GM18505 (cell line): ENCODE measurements around the gene GAS6.
"Not testable (repeated sequence)": the region's sequence is repeated elsewhere in the genome, so short reads cannot be mapped to it uniquely, and the experiment has no call there.

Source experiments
- ATAC-seq: cut with Tn5 transposase; IDR thresholded peaks from one replicate; pipeline ENCODE4 v1.9.1; 2021; ENCODE audit not compliant: unreplicated experiment
- POLR2A ChIP-seq: IDR thresholded peaks from 4 replicates; pipeline ENCODE4 v1.6.1; 2011; ENCODE audit warnings: borderline replicate concordance; ENCODE audit not compliant: insufficient read depth, insufficient read length; ENCODE audit errors: extremely low read depth

The GAS6 gene

DNA sequence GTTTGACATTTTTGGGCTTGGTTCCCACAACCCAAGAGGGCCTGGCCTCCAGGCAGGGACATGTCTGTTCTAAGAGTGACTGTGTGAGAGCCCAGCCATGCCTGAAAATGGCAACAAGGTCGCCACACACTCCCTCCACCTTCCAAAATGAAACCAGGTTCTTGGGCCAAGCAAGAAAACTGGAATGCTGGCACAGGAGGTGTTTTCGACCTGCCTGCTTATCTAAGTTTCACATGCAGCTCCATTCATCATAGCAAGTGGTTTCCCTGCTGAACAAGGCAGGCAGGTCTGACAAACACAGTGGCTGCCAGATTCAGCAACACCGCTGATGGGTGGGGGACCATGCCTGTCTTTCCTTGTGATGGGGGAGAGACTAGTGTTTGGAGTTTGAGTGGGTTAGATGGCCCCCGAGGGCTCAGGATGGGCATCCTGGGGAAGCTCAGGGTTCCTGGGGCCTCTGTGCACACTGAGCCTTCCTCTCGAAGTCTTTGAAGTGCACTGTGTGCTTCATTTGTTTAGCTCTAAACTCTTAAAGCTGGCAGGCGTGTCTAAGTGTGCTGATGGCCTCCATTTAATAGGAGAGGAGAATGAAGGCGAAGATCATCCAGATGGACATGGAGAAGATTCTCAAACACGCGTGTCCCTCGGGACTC is 17.9 kb upstream of the GAS6 start:
- TF ChIP-seq POLR2A: no peak
- ATAC-seq: no peak

DNA sequence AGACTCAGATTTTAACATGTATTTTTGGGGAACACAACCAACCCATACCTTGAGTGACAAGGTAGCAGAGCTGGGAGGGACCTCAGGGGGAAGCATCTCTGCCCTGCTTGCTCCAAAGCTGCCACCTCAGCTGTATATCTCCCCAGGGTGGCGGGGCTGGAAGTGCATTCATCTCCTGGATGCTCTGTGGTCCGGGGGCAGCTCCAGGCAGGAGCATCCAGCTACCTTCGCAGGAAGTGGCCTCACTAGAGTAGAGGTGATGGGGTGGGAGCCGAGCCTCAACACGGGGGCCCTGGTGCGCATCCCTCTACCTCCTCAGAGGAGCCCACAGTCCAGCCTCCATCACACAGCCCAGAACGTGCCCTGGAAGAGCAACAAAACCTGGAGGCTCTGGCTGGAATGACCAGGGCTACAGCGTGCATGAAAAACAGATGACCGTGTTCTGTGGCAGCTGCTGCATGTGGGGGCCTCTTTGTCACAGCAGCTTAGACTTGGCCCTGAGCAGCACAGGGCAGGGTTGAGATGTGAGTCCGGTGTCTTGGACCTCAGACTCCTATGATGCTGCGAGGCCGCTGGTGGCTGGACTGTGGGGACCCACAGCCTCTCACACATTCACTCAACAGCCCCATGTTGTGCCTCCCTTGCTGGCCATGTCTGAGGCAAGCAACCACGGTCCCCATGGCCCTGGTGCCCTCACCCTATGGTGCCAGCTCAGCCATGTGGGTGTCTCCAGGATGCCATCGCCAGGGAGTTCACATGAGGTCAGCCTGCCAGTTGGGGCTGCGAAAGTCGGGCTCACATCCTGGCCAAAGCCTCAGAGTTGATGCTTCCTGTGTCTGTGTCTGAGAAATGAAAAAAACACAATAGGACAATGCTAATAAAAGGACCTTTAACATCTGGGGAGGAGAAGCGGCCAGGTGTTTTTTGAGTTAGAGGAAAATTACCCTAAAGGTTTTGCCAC is 17.1 kb upstream of the GAS6 start:
- no peak for ATAC-seq
- TF ChIP-seq POLR2A: no peak

DNA sequence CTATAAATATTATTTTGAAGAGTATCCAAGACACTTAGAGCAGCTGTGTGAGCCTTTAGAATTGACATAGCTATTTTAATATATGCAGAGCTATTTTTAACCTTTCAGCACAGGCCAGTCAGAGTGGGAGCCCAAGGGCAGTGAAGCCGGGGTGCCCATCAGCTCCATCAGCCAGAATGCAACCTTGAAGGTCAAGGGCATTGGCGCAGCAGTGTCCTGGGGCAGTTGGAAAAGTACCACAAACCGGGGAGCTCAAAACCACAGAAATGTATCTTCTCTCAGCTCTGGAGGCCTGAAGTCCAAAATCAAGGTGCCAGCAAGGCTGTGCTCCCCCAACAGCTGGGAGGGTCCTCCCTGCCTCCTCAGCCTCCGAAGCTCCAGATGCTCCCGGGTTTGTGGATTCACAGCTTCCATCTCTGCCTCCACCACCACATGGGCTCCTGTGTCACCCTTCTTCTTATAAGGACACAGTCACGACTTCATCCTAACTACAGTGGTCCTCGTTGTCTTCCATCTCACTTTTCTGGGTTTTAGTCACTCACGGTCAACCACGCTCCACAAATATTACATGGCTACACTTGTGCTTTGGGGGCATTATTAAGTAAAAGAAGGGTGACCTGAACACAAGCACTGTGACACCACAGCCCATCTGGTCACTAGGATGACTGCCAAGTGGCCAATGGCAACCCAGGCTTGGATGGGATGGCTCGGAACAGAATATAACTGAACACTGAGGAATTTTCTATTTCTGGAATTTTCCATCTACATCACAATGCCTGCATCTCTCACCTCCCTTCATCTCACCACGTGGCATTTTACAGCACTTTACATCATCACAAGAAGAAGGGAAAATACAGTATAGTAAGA is 15.9 kb upstream of the GAS6 start:
- no peak for ATAC-seq
- no peak for TF ChIP-seq POLR2A

DNA sequence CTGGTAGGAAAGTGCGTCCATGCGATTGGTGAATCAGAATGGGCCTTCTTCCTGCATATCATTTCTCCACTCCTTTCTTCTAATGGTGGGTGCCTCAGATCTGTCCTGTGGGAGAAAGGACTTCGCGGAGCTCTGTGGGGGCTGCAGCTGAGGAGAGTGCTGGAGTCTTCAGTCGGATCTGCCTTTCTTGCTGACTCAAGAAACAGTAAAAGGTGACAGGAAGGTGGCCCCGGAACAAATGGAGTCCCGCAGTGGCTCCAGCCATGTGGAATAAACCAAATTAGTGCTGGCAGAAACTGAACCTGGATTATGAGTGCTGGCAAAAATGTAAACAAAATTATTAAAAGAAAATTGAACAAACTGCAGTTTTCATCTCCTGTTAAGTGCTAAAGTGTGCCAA is 15.1 kb upstream of the GAS6 start:
- no peak for TF ChIP-seq POLR2A
- no peak for ATAC-seq

DNA sequence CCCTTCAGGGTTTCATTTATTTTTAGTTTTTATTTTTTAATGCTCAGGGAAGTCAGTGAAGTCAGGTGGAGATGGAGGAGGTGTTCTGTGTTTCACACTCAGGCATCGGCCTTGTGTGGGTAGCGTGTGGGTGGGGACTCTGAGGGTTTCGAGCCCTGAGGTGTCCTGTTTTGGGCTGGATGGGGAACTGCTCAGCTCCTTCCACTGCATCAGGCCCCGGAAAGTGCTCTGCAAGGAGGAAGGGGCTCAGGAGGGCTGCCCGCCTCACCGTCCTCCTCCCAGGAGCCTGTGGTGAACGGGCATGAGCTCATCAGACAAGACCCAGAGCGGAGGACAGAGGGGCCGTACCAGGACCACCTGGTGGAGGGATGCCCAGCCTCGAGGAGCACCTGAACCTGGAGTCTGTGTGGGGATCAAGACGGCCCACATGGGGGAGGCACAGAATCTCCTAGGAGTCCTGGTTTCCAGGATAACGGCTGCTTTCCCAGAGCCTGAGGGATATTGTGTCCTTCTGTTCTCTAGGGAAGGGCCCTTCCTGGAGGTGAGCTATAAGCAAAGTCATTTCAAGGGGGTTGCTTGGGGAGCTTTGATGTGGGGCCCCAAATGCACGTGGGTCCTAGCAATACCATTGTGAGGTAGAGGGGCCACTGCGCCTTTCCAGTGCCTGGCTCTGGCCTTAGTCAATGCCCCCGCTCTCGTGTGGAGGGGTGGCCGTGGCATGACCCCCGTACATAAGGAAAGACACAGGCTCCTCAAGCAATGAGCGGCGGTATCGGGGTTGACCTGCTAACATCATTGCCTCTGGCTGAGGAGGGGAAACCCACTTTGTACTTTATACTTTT is 13.5 kb upstream of the GAS6 start:
- TF ChIP-seq POLR2A: no peak
- no peak for ATAC-seq

DNA sequence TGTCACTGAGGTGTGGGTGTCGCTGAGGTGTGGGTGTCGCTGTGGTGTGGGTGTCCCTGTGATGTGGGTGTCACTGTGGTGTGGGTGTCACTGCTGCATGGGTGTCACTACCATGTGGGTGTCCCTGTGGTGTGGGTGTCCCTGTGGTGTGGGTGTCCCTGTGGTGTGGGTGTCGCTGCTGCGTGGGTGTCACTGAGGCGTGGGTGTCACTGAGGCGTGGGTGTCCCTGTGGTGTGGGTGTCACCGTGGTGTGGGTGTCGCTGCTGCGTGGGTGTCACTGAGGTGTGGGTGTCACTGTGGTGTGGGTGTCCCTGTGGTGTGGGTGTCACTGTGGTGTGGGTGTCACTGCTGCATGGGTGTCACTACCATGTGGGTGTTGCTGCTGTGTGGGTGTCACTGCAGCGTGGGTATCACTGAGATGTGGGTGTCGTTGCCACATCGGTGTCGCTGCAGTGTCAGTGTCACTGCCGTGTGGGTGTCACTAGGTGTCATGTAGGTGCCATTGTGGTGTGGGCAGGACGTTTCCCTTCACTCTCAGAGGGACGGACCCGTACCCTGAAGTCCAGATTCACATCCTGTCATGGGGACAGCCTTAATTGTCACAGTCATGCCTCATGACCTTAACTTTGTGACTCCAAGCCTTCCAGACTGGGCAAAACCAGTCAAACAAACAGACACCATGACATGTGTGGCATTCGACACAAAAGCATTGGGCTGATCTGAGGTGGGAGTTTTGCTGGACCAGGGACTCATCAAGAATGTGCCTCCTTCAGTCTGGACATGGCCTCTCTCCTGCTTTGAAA is 12.7 kb upstream of the GAS6 start:
- no peak for TF ChIP-seq POLR2A
- no peak for ATAC-seq

DNA sequence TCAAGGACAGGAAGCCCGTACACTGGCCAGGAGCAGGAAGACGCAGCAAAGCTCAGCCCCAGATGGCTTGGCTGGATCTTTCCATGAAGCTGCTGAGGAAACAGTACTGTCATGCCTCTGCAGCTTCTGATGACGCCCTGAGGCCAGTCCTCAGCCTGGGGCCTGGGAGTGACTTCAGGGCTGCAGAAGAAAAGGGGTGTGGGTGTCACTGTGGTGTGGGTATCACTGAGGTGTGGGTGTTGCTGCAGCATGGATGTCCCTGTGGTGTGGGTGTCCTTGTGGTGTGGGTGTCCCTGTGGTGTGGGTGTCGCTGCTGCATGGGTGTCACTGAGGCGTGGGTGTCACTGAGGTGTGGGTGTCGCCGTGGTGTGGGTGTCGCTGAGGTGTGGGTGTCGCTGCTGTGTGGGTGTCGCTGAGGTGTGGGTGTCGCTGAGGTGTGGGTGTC is 12.0 kb upstream of the GAS6 start:
- TF ChIP-seq POLR2A: no peak
- no peak for ATAC-seq

DNA sequence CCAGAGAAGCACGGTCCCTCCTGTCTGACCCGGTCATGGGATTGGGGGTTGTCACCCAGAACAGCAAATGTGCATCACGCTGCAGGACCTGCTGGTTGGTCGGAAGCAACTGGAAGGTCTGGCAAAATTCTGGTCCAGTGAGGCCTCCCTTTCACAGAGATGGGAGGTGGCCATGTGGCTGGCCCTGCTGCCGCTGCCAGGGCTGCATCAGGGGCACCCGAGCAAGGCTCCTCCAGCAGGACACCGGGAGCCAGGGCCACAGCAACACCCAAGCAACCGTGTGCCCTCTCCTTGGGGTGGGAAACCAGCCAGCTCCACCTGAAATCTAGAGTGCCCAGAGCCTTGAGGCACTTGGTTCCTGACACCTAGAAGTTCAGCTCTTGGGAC is 11.5 kb upstream of the GAS6 start:
- TF ChIP-seq POLR2A: no peak
- no peak for ATAC-seq

DNA sequence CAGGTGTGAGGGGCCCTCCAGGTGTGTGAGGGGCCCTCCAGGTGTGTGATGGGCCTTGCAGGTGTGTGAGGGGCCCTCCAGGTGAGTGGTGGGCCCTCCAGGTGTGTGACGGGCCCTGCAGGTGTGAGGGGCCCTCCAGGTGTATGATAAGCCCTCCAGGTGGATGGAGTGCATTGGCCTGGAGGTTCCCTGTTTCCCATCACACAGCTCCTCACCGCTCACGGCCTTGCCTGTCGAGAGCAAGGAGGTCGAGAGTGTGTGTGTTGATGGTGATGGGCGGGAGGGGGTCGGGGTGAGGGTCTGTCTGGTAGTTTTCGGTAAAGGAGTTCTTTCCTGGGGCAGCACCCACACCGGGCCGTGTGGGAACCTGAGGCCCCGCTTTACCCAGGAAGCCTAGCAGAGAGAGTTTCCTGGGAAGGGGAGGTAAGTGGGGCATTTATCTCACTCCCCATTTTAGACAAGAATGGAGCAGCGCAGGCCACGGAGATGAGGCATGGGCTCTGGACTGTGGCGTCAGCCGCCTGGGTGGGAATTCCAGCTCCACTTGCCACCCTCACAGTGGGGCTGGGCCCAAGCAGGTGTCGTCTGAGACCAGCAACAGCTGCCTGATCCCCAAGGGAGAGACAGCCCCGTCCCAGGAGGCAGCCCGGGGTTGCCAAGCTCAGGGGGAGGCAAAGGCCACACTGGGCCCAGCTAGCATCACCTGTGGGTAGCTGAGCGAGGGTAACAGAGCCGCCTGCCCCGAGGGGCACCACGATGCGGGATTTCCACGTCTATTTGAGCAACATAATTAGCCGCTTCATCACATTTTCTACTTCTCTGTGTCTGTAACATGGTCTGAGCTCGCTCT is 10.9 kb upstream of the GAS6 start:
- ATAC-seq: no peak
- no peak for TF ChIP-seq POLR2A

DNA sequence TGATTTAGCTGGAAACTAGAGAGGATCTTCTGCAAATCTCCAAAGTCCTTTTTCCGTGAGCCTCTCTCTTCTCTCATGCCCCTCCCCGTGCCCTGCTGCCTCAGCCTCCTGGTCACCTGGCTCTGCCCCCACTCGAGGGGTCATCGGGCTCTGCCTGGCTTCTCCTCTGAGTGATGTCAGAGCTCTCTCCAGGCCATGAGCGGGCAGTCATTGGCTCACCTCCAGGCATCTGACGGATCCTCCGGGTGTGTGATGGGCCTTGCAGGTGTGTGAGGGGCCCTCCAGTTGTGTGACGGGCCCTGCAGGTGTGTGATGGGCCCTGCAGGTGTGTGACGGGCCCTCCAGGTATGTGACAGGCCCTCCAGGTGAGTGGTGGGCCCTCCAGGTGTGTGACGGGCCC is 10.3 kb upstream of the GAS6 start:
- TF ChIP-seq POLR2A: no peak
- ATAC-seq: no peak

DNA sequence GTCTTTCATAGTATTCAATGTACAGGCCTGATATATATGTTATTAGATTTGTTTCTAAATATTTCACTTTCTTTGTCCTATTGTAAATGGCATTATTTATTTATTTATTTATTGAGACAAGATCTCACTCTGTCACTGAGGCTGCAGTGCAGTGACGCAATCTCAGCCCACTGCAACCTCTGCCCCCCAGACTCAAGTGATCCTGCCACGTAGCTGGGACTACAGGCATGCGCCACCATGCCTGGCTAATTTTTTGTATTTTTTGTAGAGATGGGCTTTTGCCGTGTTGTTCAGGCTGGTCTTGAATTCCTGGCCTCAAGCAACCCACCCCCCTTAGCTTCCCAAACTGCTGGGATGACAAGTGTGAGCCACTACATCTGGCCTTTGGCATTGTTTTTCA is 5.4 kb upstream of the GAS6 start:
- no peak for TF ChIP-seq POLR2A
- no peak for ATAC-seq

DNA sequence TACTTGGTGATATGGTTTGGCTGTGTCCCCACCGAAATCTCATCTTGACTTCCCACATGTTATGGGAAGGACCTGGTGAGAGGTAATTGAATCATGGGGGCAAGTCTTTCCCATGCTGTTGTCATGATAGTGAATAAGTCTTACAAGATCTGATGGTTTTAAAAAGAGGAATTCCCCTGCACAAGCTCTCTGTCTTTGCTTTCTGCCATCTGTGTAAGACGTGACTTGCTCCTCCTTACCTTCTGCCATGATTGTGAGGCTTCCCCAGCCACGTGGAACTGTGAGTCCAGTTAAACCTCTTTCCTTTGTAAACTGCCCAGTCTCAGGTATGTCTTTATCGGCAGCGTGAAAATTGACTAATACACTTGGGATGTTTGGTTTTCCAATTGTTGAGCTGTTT is 4.0 kb upstream of the GAS6 start:
- not testable (repeated sequence) for ATAC-seq
